Muscle of leg (tissue), 11 donors: ENCODE results near the gene KNDC1. TPM values are rescaled to one million over a fixed set of nuclear protein-coding genes. Genes with fewer than 3 reads are reported as not detected.
A peak's percentile ranks its signal among the peaks of the same experiment; 100 is the strongest.
"Not testable (repeated sequence)": the region's sequence is repeated elsewhere in the genome, so short reads cannot be mapped to it uniquely, and the experiment has no call there.

Experiments used
- DNase-seq: peaks from one replicate; pipeline ENCODE4 v3.0.0; 2013
- H3K27ac ChIP-seq: one replicate; pipeline ENCODE4 v1.5.1; 2013; ENCODE audit warnings: mild to moderate bottlenecking, low read length, control low read depth
- H3K27me3 ChIP-seq: one replicate; pipeline ENCODE4 v1.6.1; 2013; ENCODE audit warnings: low read length; ENCODE audit not compliant: control insufficient read depth, insufficient read depth
- H3K36me3 ChIP-seq: one replicate; pipeline ENCODE4 v1.6.1; 2013; ENCODE audit warnings: low read length; ENCODE audit not compliant: control insufficient read depth, insufficient read depth
- H3K4me1 ChIP-seq: one replicate; pipeline ENCODE4 v1.6.1; 2013; ENCODE audit warnings: low read length; ENCODE audit not compliant: control insufficient read depth, insufficient read depth
- H3K4me3 ChIP-seq: one replicate; pipeline ENCODE4 v1.5.1; 2013; ENCODE audit warnings: low read length, control low read depth
- H3K9me3 ChIP-seq: replicated peaks from 2 replicates; pipeline ENCODE4 v1.6.1; 2013; ENCODE audit warnings: low read depth, low read length; ENCODE audit not compliant: control insufficient read depth
- WGBS: methylation state at CpG from one replicate; pipeline ENCODE4 v1.1.5; 2013; ENCODE audit warnings: missing lambda C conversion rate; ENCODE audit not compliant: insufficient coverage; 5-methylcytosine and 5-hydroxymethylcytosine counted together
- polyA plus RNA-seq, 8 donors: library from polyadenylated mRNA; unstranded; fragments of 120-200 nt; gene quantifications; one replicate each; pipeline versions ENCODE4 v1.2.1 to v1.2.3, GENCODE V29; 2013; ENCODE audit warnings: inconsistent platforms in 1 of 8, low replicate concordance in 1 of 8; ENCODE audit not compliant: insufficient read length in 8 of 8, insufficient read depth in 1 of 8
- total RNA-seq: library from RNA; stranded (reverse); fragments of 120-200 nt; gene quantifications from one replicate; pipeline ENCODE4 v1.2.4, GENCODE V29; 2013

KNDC1 gene
- total and polyA plus RNA-seq, 9 donors: 1.5 to 9.8 (median 4.4) TPM

DNA sequence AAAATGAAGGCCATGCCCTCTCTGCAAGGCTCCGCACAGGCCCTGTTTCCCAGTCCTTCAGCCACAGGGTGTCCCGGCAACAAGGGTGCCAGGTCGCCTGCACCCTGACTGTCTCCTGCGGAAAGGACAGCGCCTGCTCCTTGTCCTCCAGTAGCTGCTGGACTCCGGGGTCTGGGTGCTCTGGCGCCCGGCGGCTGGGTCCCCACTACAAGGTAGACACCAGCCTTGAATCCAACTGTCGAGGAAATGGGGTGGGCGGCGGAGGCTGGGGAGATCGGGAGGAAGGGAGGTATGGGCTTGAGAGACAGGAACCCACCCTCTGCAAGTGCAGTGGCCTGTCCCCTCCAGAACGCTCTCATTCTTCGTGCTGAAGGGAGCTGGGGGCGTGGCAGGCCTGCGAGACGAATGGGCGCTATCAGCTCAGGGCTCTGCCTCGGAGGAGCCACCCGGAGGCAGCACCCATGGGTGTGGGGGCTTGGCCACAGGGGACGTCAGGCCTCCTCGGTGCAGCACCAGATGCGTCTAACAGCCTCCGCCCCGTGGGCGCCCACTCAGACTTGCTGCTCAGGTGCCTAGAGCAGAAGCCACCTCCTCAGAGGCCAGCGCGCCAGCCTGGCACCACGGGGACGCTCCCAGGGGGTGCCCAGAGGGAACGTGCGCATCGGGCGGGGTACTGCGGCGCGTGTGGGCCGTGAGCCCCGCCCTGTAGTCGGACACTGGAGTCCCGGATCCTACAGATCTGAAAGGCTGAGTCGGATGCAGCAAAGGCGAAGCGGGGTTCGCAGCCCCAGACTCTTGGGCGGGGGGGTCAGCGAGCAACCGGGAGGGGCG, 101.1 kb downstream of the KNDC1 start:
- Histone ChIP-seq H3K4me1 (peaks cover 41% of the 10 kb centered on the region), H3K27ac (no peak overlapping the region), H3K4me3 (peak overlapping the region; percentile 46), H3K27me3 (peaks cover 21% of the 10 kb centered on the region), H3K9me3 (no peaks in the 10 kb centered on the region), H3K36me3 (no peaks in the 10 kb centered on the region)
- peak; percentile 54 for DNase-seq
- 21% methylated on average over 44 of the region's 50 CpGs for WGBS

DNA sequence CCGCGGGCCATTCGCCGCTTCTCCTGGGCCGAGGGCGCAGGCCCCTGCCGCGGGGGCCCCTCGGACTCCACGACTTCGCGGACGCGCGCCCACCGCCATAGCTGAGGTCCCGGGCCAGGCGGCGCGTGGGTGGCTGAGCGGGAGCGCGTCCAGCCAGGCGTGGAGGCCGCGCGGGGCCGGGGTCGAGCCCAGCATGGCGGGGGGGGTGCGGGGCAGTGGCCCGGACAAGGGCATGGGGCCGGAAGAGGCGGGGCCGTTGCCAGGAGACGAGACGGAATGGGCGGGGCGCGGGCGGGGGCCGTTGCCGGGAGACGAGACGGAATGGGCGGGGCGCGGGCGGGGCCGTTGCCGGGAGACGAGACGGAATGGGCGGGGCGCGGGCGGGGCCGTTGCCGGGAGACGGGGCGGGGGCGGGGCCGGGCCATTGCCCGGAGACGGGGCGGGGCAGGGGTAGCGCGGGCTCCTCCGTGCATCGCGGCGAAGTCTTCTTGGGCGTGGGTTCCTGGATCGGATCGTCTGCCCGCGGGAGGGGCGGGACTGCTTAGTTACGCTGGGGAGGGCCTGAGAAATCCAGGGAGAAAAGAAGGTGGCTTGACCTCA, 101.8 kb downstream of the KNDC1 start:
- no peak overlapping the region for H3K27ac ChIP-seq
- H3K36me3 ChIP-seq: no peaks in the 10 kb centered on the region
- peak; percentile 76 for DNase-seq
- H3K4me1 ChIP-seq: peaks cover 41% of the 10 kb centered on the region
- WGBS: 1% methylated on average over 54 of the region's 79 CpGs
- H3K27me3 ChIP-seq: peaks cover 25% of the 10 kb centered on the region
- peak overlapping the region; percentile 46 for H3K4me3 ChIP-seq
- no peaks in the 10 kb centered on the region for H3K9me3 ChIP-seq

DNA sequence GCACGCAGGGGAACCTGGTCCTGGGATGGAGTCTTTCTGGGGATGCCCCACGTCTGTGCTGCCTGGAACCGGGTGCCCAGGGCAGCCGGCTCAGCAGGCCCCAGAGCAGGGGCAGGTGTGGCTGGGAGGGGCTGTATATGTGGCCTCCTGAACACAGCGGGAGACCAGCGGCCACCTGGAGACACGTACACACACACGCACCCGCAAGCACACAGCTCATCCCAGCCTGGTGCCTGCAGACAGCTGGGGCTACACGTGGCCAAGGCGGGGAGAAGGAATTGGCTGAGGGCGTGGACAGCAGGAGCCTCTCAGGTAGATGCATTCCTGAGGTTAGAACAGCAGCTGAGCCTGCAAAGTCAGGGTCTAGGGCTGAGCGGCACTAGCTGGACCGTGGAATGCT, 102.7 kb downstream of the KNDC1 start:
- Histone ChIP-seq H3K4me3 (no peak overlapping the region), H3K9me3 (no peaks in the 10 kb centered on the region), H3K36me3 (no peaks in the 10 kb centered on the region), H3K27me3 (peaks cover 17% of the 10 kb centered on the region), H3K4me1 (peaks cover 35% of the 10 kb centered on the region), H3K27ac (no peak overlapping the region)
- 82% methylated on average over 12 of the region's 14 CpGs for WGBS
- no peak for DNase-seq

DNA sequence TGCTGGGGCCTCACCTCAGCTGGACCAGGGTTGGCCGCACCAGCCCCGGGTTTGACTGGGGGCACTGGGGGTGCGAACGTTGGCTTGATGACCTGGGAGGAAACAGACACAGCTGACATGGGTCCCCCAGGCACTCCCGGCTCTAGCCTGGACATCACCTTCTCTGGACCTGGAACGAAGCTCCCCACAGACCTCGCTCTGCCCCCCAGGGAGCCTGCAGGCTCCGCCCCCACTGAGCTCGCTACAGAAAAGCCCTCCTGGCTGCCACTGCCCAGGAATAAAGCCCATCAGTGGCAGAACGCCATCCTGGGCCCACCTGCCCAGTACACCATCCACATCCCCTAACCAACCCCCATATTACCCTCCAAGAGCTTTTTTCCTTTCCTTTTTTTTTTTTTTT, 103.7 kb downstream of the KNDC1 start:
- no peak overlapping the region for H3K27ac ChIP-seq
- no peak overlapping the region for H3K4me3 ChIP-seq
- peaks cover 27% of the 10 kb centered on the region for H3K4me1 ChIP-seq
- H3K27me3 ChIP-seq: peaks cover 13% of the 10 kb centered on the region
- no peaks in the 10 kb centered on the region for H3K9me3 ChIP-seq
- H3K36me3 ChIP-seq: no peaks in the 10 kb centered on the region
- no peak for DNase-seq
- WGBS: 79% methylated on average over 9 of the region's 10 CpGs

DNA sequence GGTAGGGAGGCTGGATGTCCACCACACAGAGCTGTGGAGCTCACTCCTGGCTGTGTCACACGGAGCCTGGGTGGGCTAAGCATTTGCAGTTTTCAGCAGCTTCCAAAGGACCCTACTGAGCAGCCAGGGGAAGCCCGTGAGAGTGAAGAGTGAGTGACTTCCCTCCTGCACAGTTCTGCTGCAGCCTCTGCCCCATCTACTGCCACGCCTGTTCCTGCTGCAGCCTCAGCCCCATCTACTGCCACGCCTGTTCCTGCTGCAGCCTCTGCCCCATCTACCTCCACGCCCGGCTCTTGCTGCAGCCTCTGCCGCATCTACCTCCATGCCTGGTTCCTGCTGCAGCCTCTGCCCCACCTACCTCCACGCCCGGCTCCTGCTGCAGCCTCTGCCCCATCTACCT, 104.4 kb downstream of the KNDC1 start:
- Histone ChIP-seq H3K4me3 (no peak overlapping the region), H3K4me1 (peaks cover 19% of the 10 kb centered on the region), H3K36me3 (no peaks in the 10 kb centered on the region), H3K9me3 (no peaks in the 10 kb centered on the region), H3K27me3 (peaks cover 13% of the 10 kb centered on the region), H3K27ac (no peak overlapping the region)
- no peak for DNase-seq
- 62% methylated on average over 9 of the region's 9 CpGs for WGBS

DNA sequence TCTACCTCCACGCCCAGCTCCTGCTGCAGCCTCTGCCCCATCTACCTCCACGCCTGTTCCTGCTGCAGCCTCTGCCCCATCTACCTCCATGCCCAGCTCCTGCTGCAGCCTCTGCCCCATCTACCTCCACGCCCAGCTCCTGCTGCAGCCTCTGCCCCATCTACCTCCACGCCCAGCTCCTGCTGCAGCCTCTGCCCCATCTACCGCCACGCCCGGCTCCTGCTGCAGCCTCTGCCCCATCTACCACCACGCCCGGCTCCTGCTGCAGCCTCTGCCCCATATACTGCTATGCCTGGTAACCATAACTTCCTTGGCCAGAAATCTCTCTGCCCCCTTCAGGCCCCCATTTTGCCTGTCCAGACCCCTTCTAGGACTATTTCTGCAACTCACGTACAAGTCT, 105.0 kb downstream of the KNDC1 start:
- Histone ChIP-seq H3K27me3 (peaks cover 13% of the 10 kb centered on the region), H3K4me1 (peaks cover 17% of the 10 kb centered on the region)
- not testable (repeated sequence) for DNase-seq, H3K9me3 ChIP-seq, H3K4me3 ChIP-seq, H3K36me3 ChIP-seq, H3K27ac ChIP-seq
- WGBS: 86% methylated on average over 5 of the region's 10 CpGs

DNA sequence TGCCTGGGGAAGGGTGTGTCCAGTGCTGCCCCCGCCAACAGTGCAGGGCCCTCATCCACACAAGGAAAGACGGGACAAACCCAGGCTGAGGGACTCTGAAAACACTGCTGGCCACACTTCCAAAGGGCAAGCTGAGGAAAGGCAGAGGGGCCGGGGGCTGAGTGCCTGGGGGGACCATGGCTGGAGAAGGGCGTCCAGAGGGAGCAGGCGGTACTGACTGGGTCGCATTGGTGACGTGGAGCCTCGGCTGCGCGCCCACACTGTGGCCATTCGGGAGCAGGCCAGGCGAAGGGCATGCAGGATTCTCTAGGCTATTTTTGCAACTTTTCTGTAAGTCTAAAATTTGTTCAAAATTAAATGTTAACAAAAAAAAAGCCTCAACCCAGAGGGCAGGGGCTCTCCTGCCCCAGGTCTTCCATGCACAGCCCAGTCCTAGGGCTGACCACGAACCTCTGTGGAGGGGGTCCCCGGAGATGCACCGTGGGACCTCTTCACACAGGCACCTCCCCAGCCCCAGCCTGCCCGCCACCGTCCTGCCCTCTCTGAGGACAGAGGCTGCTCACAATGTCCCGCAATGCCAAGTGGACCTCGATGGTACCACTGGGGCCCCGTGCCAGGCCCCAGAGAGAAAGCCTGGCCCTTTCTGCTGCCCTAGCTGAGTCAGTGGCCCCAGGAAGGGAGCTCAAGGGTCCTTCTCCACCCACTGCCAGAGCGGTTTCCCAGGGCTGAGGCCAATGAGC, 106.2 kb downstream of the KNDC1 start:
- peaks cover 10% of the 10 kb centered on the region for H3K4me1 ChIP-seq
- DNase-seq: no peak
- peaks cover 13% of the 10 kb centered on the region for H3K27me3 ChIP-seq
- H3K4me3 ChIP-seq: no peak overlapping the region
- no peaks in the 10 kb centered on the region for H3K9me3 ChIP-seq
- 87% methylated on average over 12 of the region's 21 CpGs for WGBS
- no peak overlapping the region for H3K27ac ChIP-seq
- no peaks in the 10 kb centered on the region for H3K36me3 ChIP-seq

DNA sequence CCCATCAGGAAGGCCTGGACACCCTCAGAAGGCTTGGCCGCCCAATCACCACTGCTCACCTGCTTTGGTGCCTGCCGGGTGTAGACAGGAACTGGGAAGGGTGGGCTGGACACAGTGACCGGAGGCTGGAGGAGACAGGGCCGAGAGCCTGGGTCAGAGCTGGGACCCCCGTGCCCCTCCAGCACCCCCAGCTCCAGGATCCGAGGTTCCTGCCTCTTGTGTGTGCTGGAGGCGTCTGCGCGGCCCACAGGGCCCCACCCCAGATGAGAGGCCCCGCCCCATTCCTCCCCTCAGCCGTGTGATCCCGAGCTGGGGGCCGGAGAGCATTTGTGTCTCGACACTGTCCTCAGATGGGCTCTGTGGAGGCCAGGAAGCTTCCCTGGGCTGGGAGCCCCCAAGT, 107.3 kb downstream of the KNDC1 start:
- Histone ChIP-seq H3K4me1 (peaks cover 5% of the 10 kb centered on the region), H3K27me3 (peaks cover 13% of the 10 kb centered on the region), H3K27ac (no peak overlapping the region), H3K4me3 (no peak overlapping the region), H3K9me3 (no peaks in the 10 kb centered on the region), H3K36me3 (no peaks in the 10 kb centered on the region)
- DNase-seq: no peak
- WGBS: 72% methylated on average over 8 of the region's 14 CpGs

DNA sequence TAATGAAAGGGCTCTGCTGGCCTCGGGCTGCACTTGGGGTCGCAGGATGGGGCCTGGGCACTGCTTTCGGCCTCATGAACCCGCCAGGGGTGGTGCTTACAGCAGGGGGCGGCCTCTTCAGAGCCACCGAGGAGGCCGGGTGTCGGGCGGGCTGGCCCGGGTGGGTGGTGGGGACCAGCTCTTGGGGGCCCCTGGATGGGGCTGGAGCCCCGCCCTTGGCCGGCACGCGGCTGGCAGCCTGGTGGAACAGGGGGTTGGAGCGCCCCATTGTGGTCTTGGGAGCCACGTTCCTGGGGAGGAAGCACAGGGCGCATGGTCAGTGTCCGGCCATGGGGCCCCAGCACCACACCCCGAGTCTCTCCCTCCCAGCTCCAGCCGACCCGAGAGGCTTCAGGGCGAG, 107.8 kb downstream of the KNDC1 start:
- DNase-seq: no peak
- WGBS: 80% methylated on average over 15 of the region's 22 CpGs
- Histone ChIP-seq H3K36me3 (no peaks in the 10 kb centered on the region), H3K4me1 (no peaks in the 10 kb centered on the region), H3K9me3 (no peaks in the 10 kb centered on the region), H3K27ac (no peak overlapping the region), H3K4me3 (no peak overlapping the region), H3K27me3 (peaks cover 9% of the 10 kb centered on the region)

DNA sequence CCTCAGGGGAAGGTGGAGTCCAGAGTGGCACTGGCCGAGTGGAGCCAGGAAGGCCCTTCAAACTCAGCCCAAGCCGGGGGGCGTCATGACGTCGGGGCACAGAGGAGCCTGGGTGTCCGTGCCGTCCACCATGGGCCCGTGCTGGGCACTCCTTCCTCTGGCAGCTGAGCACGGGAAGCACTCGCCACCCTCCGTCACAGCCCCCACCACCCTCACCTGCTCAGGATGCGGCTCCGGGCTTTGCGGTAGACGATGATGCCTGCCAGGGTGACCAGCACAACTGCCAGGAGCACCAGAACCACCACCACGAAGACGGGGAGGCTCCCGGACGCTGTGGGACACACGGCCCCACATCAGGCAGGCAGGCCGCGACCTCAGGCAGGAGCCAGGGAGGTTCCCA, 108.5 kb downstream of the KNDC1 start:
- H3K4me3 ChIP-seq: no peak overlapping the region
- H3K36me3 ChIP-seq: no peaks in the 10 kb centered on the region
- no peak for DNase-seq
- no peak overlapping the region for H3K27ac ChIP-seq
- 86% methylated on average over 22 of the region's 22 CpGs for WGBS
- H3K4me1 ChIP-seq: no peaks in the 10 kb centered on the region
- H3K9me3 ChIP-seq: no peaks in the 10 kb centered on the region
- H3K27me3 ChIP-seq: peaks cover 3% of the 10 kb centered on the region
